ENCODE results near the gene MOB3C. TPM values are rescaled to one million over a fixed set of nuclear protein-coding genes. Genes with fewer than 3 reads are reported as not detected.
"Not testable (repeated sequence)": the region's sequence is repeated elsewhere in the genome, so short reads cannot be mapped to it uniquely, and the experiment has no call there.

MOB3C gene
- 10 to 100 TPM in 2 of 3 donors, 1 to 10 TPM in 1; 8.3 to 11.9 (median 11.0) TPM for total RNA-seq

DNA sequence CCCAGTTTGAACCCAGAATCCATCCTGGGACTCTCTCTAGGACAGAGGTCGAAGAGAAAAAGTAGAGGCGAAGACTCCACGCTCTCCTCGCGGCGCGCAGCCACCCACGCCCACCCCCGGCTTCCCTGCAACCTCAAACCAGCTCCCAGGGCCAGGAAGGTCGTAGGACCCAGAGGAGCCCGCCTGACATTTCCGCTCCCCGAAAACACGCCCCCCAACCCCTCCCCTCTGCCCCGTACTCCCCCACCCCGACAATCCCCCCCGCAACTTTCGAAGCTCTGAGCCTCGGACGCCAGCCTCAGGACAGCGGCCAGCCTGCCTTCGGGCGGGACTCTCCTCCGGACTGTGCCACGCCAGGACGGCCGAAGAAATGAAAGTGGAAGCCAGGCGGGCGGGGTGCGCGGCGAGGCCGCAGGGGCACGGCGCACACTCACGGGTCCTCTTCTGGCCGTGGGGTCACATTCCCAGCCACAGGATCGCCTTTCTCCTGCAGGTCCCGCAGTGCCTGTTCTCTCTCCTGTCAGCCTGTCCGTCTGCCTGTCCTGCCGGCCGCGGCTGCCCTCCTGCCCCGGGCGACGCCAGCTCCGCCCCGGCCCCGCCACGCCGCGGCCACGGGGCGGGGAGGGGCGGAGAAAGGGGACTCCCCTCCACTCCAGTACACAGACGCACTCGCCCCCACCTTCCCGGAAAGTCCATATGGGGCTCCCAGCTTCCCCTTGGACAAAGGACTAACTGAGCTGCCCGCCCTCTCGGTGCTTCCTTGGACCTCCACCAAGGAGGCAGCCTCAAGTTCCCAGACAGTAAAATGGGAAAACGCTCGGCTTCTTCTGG lies at the start of gene MOB3C:
Gene MOB3C, minus strand, starts transcription at position 535 of the 831 bp plus-strand sequence. CDS start 3,490 bp downstream, outside the sequence.
- no peaks in the 10 kb centered on the region for H3K9me3 Mint-ChIP-seq
- H3K4me3 Mint-ChIP-seq: peak within 1 kb of the TSS; percentile 90
- H3K36me3 Mint-ChIP-seq (ENCODE audit: insufficient read depth): no peaks in the 10 kb centered on the region
- H3K27me3 Mint-ChIP-seq (ENCODE audit: low read depth): no peaks in the 10 kb centered on the region
- DNase-seq (peak; percentile 77), ATAC-seq (peak; percentile 77 to 78)
- H3K4me1 Mint-ChIP-seq (ENCODE audit: low read depth): peaks cover 53% of the 10 kb centered on the region

- Mint-ChIP-seq H3K27me3 (ENCODE audit: low read depth) (no peaks in the 10 kb centered on the region), H3K4me1 (ENCODE audit: low read depth) (peaks cover 21% of the 10 kb centered on the region), H3K4me3 (peak overlapping the region; percentile 84), H3K36me3 (ENCODE audit: insufficient read depth) (peaks cover 20% of the 10 kb centered on the region), H3K9me3 (no peaks in the 10 kb centered on the region)
- ATAC-seq (no peak), DNase-seq (no peak)
Measured at GRCh38 chr1:46665983-46666382, 49.4 kb upstream of the MOB3C start.

- Mint-ChIP-seq H3K36me3 (ENCODE audit: insufficient read depth) (peaks cover 23% of the 10 kb centered on the region), H3K4me1 (ENCODE audit: low read depth) (peaks cover 29% of the 10 kb centered on the region)
- H3K4me3 Mint-ChIP-seq; ATAC-seq; DNase-seq; H3K9me3 Mint-ChIP-seq; H3K27me3 Mint-ChIP-seq (ENCODE audit: low read depth): not testable (repeated sequence)
Measured at GRCh38 chr1:46662919-46663318, 46.3 kb upstream of the MOB3C start.

DNA sequence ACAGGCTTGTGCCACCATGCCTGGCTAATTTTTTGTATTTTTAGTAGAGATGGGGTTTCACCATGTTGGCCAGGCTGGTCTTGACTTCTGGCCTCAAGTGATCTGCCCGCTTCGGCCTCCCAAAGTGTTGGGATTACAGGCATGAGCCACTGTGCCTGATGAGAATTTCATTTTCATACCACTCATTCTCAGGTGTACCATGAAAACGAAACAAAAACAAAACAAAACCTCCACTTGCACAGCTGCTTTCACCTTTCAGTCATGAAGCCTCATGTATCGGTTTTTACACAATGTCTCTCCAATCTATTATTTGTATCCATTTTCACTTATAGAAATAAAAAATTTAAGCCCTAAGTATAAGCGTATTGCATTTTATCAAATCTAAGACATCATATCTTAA lies 43.5 kb upstream of the MOB3C start:
- H3K4me3 Mint-ChIP-seq; H3K9me3 Mint-ChIP-seq; H3K27me3 Mint-ChIP-seq (ENCODE audit: low read depth); DNase-seq: not testable (repeated sequence)
- peaks cover 36% of the 10 kb centered on the region for H3K36me3 Mint-ChIP-seq (ENCODE audit: insufficient read depth)
- peaks cover 12% of the 10 kb centered on the region for H3K4me1 Mint-ChIP-seq (ENCODE audit: low read depth)
- ATAC-seq: peak in 1 of 2 donors; percentile 10

GRCh38 chr1:46659307-46659870 lies 42.8 kb upstream of the MOB3C start:
- Mint-ChIP-seq H3K4me1 (ENCODE audit: low read depth) (peaks cover 8% of the 10 kb centered on the region), H3K36me3 (ENCODE audit: insufficient read depth) (peaks cover 38% of the 10 kb centered on the region), H3K27me3 (ENCODE audit: low read depth) (no peaks in the 10 kb centered on the region), H3K4me3 (no peak overlapping the region), H3K9me3 (no peaks in the 10 kb centered on the region)
- ATAC-seq (no peak), DNase-seq (no peak)

GRCh38 chr1:46657775-46658174 lies 41.2 kb upstream of the MOB3C start:
- no peak for ATAC-seq
- peaks cover 36% of the 10 kb centered on the region for H3K36me3 Mint-ChIP-seq (ENCODE audit: insufficient read depth)
- peaks cover 11% of the 10 kb centered on the region for H3K4me1 Mint-ChIP-seq (ENCODE audit: low read depth)

GRCh38 chr1:46656643-46657042 lies 40.0 kb upstream of the MOB3C start:
- no peaks in the 10 kb centered on the region for H3K9me3 Mint-ChIP-seq
- H3K36me3 Mint-ChIP-seq (ENCODE audit: insufficient read depth): peaks cover 44% of the 10 kb centered on the region
- no peak overlapping the region for H3K4me3 Mint-ChIP-seq
- H3K4me1 Mint-ChIP-seq (ENCODE audit: low read depth): peaks cover 11% of the 10 kb centered on the region
- no peaks in the 10 kb centered on the region for H3K27me3 Mint-ChIP-seq (ENCODE audit: low read depth)
- no peak for DNase-seq
- ATAC-seq: no peak

More at GRCh38 chr1:46657775-46658174, 41.2 kb upstream of the MOB3C start:
- Mint-ChIP-seq H3K9me3 (no peaks in the 10 kb centered on the region), H3K4me3 (no peak overlapping the region), H3K27me3 (ENCODE audit: low read depth) (no peaks in the 10 kb centered on the region)
- no peak for DNase-seq

DNA sequence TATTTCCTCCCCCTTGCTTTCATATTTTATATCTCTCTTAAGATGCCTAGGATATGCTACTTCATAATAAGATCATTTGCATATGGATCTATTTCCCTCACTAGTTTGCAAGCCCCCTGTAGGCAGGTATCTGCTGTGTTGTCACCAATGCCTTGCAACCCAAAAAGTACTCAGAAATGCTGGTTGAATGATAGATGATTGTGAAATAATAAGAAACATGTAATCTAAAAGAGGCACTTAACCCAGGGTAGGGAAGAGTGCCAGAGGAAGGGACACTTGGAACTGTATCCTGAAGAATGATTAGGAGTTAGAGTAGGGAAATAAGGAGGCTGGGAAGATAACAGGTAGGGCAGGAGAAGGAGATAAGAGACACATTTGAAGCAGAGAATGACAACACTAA lies 39.2 kb upstream of the MOB3C start:
- ATAC-seq (no peak), DNase-seq (no peak)
- Mint-ChIP-seq H3K27me3 (ENCODE audit: low read depth) (no peaks in the 10 kb centered on the region), H3K36me3 (ENCODE audit: insufficient read depth) (peaks cover 44% of the 10 kb centered on the region), H3K4me1 (ENCODE audit: low read depth) (peaks cover 11% of the 10 kb centered on the region), H3K9me3 (no peaks in the 10 kb centered on the region), H3K4me3 (no peak overlapping the region)

- peaks cover 55% of the 10 kb centered on the region for H3K36me3 Mint-ChIP-seq (ENCODE audit: insufficient read depth)
- H3K27me3 Mint-ChIP-seq (ENCODE audit: low read depth); DNase-seq; H3K4me3 Mint-ChIP-seq; ATAC-seq; H3K9me3 Mint-ChIP-seq; H3K4me1 Mint-ChIP-seq (ENCODE audit: low read depth): not testable (repeated sequence)
Measured at GRCh38 chr1:46654698-46655097, 38.1 kb upstream of the MOB3C start.

- Mint-ChIP-seq H3K4me1 (ENCODE audit: low read depth) (peaks cover 3% of the 10 kb centered on the region), H3K9me3 (peaks cover 5% of the 10 kb centered on the region), H3K27me3 (ENCODE audit: low read depth) (no peaks in the 10 kb centered on the region), H3K4me3 (no peak overlapping the region), H3K36me3 (ENCODE audit: insufficient read depth) (peaks cover 58% of the 10 kb centered on the region)
- ATAC-seq: no peak
- DNase-seq: no peak
Measured at GRCh38 chr1:46654012-46654411, 37.4 kb upstream of the MOB3C start.

DNA sequence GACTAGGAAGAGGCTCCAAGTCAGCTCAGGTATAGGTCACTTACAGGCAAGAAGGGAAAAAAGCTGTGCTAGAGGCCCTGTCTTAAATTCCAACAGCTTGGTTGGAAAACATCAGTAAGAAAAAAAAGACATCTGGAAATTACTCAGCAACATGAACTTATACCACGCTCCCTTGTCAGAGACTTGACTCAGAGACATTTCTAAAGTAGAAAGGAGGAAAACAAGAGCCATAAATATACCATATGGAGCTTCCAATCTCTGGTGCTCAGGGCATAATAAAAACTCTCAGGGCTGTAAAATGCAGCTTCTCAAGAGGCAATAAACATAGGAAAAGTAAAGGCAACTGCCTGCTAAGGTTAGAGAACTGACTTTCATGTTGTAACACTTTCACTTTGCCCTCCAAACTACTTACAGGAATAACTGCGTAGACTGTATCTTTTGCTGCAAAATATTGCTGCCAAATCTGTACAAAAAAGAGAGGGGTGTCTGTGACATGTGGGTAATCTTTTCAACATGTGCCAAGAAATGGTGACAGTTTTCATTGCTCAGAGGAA lies 36.9 kb upstream of the MOB3C start:
- Mint-ChIP-seq H3K36me3 (ENCODE audit: insufficient read depth) (peaks cover 58% of the 10 kb centered on the region), H3K4me3 (no peak overlapping the region), H3K9me3 (peaks cover 5% of the 10 kb centered on the region), H3K4me1 (ENCODE audit: low read depth) (peaks cover 3% of the 10 kb centered on the region), H3K27me3 (ENCODE audit: low read depth) (no peaks in the 10 kb centered on the region)
- no peak for DNase-seq
- no peak for ATAC-seq

GRCh38 chr1:46652321-46653100 lies 35.9 kb upstream of the MOB3C start:
- Mint-ChIP-seq H3K4me3 (no peak overlapping the region), H3K27me3 (ENCODE audit: low read depth) (no peaks in the 10 kb centered on the region), H3K4me1 (ENCODE audit: low read depth) (peaks cover 3% of the 10 kb centered on the region), H3K9me3 (peaks cover 5% of the 10 kb centered on the region), H3K36me3 (ENCODE audit: insufficient read depth) (peaks cover 55% of the 10 kb centered on the region)
- ATAC-seq (no peak), DNase-seq (no peak)

DNA sequence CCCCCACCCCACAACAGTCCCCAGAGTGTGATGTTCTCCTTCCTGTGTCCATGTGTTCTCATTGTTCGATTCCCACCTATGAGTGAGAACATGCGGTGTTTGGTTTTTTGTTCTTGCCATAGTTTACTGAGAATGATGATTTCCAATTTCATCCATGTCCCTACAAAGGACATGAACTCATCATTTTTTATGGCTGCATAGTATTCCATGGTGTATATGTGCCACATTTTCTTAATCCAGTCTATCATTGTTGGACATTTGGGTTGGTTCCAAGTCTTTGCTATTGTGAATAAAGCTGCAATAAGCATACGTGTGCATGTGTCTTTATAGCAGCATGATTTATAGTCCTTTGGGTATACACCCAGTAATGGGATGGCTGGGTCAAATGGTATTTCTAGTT lies 34.5 kb upstream of the MOB3C start:
- H3K27me3 Mint-ChIP-seq (ENCODE audit: low read depth); H3K9me3 Mint-ChIP-seq; H3K4me1 Mint-ChIP-seq (ENCODE audit: low read depth); ATAC-seq; H3K4me3 Mint-ChIP-seq; DNase-seq: not testable (repeated sequence)
- peaks cover 60% of the 10 kb centered on the region for H3K36me3 Mint-ChIP-seq (ENCODE audit: insufficient read depth)

DNA sequence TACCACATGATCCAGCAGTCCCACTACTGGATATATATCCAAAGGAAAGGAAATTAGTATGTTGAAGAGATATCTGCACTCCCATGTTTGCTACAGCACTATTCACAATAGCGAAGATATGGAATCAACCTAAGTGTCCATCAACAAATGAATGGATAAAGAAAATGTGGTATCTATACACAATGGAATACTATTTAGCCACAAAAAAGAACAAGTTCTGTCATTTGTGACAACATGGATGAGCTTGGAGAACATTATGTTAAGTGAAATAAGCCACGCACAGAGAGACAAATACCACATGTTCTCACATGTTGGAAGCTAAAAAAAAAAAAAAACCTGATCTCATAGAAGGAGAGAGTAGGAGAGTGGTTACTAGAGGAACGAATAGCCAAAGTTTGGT lies 33.9 kb upstream of the MOB3C start:
- no peaks in the 10 kb centered on the region for H3K27me3 Mint-ChIP-seq (ENCODE audit: low read depth)
- ATAC-seq (no peak), DNase-seq (no peak)
- H3K4me1 Mint-ChIP-seq (ENCODE audit: low read depth): peaks cover 5% of the 10 kb centered on the region
- peaks cover 54% of the 10 kb centered on the region for H3K36me3 Mint-ChIP-seq (ENCODE audit: insufficient read depth)
- no peak overlapping the region for H3K4me3 Mint-ChIP-seq
- peaks cover 5% of the 10 kb centered on the region for H3K9me3 Mint-ChIP-seq
